ENCODE results near the gene FREM2.
A peak's percentile ranks its signal among the peaks of the same experiment; 100 is the strongest.

Gene FREM2, protein sequence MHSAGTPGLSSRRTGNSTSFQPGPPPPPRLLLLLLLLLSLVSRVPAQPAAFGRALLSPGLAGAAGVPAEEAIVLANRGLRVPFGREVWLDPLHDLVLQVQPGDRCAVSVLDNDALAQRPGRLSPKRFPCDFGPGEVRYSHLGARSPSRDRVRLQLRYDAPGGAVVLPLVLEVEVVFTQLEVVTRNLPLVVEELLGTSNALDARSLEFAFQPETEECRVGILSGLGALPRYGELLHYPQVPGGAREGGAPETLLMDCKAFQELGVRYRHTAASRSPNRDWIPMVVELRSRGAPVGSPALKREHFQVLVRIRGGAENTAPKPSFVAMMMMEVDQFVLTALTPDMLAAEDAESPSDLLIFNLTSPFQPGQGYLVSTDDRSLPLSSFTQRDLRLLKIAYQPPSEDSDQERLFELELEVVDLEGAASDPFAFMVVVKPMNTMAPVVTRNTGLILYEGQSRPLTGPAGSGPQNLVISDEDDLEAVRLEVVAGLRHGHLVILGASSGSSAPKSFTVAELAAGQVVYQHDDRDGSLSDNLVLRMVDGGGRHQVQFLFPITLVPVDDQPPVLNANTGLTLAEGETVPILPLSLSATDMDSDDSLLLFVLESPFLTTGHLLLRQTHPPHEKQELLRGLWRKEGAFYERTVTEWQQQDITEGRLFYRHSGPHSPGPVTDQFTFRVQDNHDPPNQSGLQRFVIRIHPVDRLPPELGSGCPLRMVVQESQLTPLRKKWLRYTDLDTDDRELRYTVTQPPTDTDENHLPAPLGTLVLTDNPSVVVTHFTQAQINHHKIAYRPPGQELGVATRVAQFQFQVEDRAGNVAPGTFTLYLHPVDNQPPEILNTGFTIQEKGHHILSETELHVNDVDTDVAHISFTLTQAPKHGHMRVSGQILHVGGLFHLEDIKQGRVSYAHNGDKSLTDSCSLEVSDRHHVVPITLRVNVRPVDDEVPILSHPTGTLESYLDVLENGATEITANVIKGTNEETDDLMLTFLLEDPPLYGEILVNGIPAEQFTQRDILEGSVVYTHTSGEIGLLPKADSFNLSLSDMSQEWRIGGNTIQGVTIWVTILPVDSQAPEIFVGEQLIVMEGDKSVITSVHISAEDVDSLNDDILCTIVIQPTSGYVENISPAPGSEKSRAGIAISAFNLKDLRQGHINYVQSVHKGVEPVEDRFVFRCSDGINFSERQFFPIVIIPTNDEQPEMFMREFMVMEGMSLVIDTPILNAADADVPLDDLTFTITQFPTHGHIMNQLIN (N-terminal part only)

DNA sequence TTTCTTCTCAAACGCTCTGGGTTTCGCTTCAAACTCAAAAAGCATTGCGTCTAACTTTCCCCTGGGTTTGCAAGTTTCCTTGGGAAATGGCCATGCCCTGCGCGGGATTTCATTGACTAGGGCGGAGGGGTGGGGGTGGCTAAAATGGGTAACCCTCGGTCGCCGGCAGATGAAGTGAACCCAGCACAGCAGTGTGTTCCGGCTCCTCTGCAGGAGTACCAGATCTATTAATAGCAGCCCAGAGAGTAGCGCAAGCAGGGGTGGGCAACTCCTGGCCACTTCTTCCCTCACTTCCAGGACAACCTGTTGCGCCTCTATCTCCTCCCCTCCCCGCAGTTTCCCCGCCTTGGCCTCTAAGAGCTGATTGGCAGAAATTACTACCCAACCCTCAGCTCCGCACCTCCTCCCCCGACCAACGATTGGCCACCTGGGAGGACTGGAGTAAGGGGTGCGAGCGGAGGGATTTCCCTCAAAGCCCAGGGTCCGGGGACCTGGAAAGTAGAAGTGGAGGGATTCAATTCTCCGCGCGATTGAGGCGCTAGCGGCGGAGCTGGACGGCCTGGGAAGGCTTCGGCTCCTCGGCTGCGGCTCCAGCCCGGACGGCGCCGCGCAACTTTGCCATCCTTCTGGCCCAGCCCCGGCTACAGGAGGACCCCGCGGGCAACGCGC, at the start of gene FREM2:
Gene FREM2 (plus strand): TSS at position 501 of the 669 bp plus-strand sequence. CDS start 268 bp downstream, outside the sequence.
- TF ChIP-seq TAF1 (IDR thresholded peaks at IDR 0.05; ENCODE audit: low read depth) = peak; percentile 74
- no peak for TF ChIP-seq RAD21 (IDR thresholded peaks at IDR 0.05; ENCODE audit: low read depth)
- no peak for TF ChIP-seq FOXM1 (IDR thresholded peaks at IDR 0.05; ENCODE audit: borderline replicate concordance, low read depth)
- TF ChIP-seq ZBTB7A (IDR thresholded peaks at IDR 0.05; ENCODE audit: low read depth) = peak; percentile 70; the same call in 1 of the 2 replicates
- TF ChIP-seq YY1 (IDR thresholded peaks at IDR 0.05; ENCODE audit: low read depth) = no peak

DNA sequence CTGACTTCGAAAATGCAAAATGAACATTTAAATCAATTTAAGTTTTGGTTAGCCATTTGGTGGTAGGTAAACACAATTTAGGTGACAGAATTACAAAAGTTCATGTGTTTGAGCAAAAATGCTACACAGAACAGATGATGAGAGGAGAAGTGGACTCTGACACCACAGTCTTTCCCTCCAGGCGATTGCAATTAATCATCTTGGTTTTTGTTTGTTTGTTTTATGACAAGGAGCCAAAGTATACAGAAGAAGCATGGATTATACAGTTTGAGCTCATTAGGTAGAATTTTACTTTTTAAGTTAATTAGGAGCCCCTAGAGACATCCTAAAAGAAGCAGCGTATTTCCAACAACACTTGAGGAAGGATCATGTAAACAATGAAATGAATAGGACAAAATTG, 49.3 kb upstream of the FREM2 start:
- TF ChIP-seq CREB1 (IDR thresholded peaks at IDR 0.05; ENCODE audit: low read depth) (no peak), CEBPB (IDR thresholded peaks at IDR 0.05) (no peak), TCF12 (IDR thresholded peaks at IDR 0.05; ENCODE audit: low read depth) (no peak), TEAD4 (IDR thresholded peaks at IDR 0.05) (no peak), ZBTB7A (IDR thresholded peaks at IDR 0.05; ENCODE audit: low read depth) (no peak), NFIC (IDR thresholded peaks at IDR 0.05) (no peak), EGR1 (IDR thresholded peaks at IDR 0.05) (no peak), EP300 (IDR thresholded peaks at IDR 0.05; ENCODE audit: borderline replicate concordance) (no peak), RAD21 (IDR thresholded peaks at IDR 0.05; ENCODE audit: low read depth) (no peak), YY1 (IDR thresholded peaks at IDR 0.05; ENCODE audit: low read depth) (no peak), TAF1 (IDR thresholded peaks at IDR 0.05; ENCODE audit: low read depth) (no peak), FOXM1 (IDR thresholded peaks at IDR 0.05; ENCODE audit: borderline replicate concordance, low read depth) (no peak)
- TF ChIP-seq, protein P1, sequence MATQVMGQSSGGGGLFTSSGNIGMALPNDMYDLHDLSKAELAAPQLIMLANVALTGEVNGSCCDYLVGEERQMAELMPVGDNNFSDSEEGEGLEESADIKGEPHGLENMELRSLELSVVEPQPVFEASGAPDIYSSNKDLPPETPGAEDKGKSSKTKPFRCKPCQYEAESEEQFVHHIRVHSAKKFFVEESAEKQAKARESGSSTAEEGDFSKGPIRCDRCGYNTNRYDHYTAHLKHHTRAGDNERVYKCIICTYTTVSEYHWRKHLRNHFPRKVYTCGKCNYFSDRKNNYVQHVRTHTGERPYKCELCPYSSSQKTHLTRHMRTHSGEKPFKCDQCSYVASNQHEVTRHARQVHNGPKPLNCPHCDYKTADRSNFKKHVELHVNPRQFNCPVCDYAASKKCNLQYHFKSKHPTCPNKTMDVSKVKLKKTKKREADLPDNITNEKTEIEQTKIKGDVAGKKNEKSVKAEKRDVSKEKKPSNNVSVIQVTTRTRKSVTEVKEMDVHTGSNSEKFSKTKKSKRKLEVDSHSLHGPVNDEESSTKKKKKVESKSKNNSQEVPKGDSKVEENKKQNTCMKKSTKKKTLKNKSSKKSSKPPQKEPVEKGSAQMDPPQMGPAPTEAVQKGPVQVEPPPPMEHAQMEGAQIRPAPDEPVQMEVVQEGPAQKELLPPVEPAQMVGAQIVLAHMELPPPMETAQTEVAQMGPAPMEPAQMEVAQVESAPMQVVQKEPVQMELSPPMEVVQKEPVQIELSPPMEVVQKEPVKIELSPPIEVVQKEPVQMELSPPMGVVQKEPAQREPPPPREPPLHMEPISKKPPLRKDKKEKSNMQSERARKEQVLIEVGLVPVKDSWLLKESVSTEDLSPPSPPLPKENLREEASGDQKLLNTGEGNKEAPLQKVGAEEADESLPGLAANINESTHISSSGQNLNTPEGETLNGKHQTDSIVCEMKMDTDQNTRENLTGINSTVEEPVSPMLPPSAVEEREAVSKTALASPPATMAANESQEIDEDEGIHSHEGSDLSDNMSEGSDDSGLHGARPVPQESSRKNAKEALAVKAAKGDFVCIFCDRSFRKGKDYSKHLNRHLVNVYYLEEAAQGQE (IDR thresholded peaks at IDR 0.05; ENCODE audit: low read depth) = no peak
- TF ChIP-seq, protein P2, sequence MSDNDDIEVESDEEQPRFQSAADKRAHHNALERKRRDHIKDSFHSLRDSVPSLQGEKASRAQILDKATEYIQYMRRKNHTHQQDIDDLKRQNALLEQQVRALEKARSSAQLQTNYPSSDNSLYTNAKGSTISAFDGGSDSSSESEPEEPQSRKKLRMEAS (IDR thresholded peaks at IDR 0.05) = no peak
- TF ChIP-seq, protein P3, sequence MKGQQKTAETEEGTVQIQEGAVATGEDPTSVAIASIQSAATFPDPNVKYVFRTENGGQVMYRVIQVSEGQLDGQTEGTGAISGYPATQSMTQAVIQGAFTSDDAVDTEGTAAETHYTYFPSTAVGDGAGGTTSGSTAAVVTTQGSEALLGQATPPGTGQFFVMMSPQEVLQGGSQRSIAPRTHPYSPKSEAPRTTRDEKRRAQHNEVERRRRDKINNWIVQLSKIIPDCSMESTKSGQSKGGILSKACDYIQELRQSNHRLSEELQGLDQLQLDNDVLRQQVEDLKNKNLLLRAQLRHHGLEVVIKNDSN (IDR thresholded peaks at IDR 0.05) = no peak

DNA sequence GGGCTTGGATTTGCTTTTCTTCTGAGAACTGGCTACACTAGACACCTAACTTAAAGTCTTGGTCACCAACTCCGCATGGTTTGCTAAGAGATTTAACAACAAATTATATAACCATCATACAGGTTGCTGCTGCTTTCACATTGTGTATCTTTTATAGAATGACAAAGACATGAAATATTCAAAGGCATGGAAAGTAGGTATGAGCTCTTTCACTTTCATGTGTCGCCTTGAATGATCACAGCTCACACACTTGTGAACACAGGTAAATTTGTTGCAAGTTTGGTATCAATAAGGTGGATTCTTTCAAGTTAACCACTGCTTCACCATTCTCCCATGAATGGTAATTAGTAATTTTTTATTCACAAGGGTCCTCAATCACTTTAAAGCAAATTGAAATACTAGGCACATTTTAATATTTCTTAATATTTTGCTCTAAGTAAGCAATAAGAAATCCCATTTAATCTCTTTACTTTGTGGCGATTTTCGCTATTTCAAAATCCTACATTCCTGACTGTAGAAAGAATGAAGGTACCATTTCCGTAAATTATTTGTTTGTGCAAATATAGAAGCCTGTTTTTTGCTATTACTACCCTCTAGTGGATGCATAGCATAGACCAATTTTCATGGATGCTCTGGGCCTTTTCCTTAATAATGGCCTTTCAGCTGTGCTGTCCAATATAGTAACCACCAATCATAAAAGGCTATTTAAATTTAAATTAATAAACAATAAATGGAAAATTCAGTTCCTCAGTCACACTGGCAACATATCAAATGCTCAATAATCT, 45.5 kb upstream of the FREM2 start:
- peak; percentile 18; the same call in 1 of the 2 replicates for TF ChIP-seq RAD21 (IDR thresholded peaks at IDR 0.05; ENCODE audit: low read depth)
- TF ChIP-seq, protein P2 (IDR thresholded peaks at IDR 0.05) = no peak

DNA sequence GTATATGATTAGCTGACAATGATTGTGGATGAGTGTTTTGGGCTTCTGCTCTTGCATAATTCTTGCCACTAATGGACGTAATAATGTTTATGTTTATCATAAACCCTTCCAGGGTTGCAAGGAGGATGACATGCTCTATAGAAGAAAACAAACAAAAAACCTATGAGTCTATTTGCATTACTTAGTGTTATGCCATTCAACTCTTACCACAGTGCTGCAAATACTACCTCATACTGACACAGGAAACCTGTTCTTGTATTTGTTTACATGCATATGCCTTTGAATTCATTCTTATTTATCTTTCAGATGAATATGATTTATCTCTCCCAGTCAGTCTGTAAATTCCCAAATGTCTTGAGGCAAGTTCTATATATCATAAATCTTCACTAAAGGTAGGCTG, 39.6 kb upstream of the FREM2 start:
- TF ChIP-seq CREB1 (IDR thresholded peaks at IDR 0.05; ENCODE audit: low read depth) (no peak), TAF1 (IDR thresholded peaks at IDR 0.05; ENCODE audit: low read depth) (no peak), TCF12 (IDR thresholded peaks at IDR 0.05; ENCODE audit: low read depth) (no peak), RAD21 (IDR thresholded peaks at IDR 0.05; ENCODE audit: low read depth) (no peak), EGR1 (IDR thresholded peaks at IDR 0.05) (no peak), YY1 (IDR thresholded peaks at IDR 0.05; ENCODE audit: low read depth) (no peak), EP300 (IDR thresholded peaks at IDR 0.05; ENCODE audit: borderline replicate concordance) (no peak), ZBTB7A (IDR thresholded peaks at IDR 0.05; ENCODE audit: low read depth) (no peak), CEBPB (IDR thresholded peaks at IDR 0.05) (no peak), TEAD4 (IDR thresholded peaks at IDR 0.05) (no peak), NFIC (IDR thresholded peaks at IDR 0.05) (no peak), FOXM1 (IDR thresholded peaks at IDR 0.05; ENCODE audit: borderline replicate concordance, low read depth) (no peak)
- TF ChIP-seq, protein P1 (IDR thresholded peaks at IDR 0.05; ENCODE audit: low read depth) = no peak
- TF ChIP-seq, protein P2 (IDR thresholded peaks at IDR 0.05) = no peak
- TF ChIP-seq, protein P3 (IDR thresholded peaks at IDR 0.05) = no peak

All from Ishikawa (cell line).